ENCODE measurements around the gene ATP10A.
"Not testable (repeated sequence)": the region's sequence is repeated elsewhere in the genome, so short reads cannot be mapped to it uniquely, and the experiment has no call there.

Gene ATP10A

DNA sequence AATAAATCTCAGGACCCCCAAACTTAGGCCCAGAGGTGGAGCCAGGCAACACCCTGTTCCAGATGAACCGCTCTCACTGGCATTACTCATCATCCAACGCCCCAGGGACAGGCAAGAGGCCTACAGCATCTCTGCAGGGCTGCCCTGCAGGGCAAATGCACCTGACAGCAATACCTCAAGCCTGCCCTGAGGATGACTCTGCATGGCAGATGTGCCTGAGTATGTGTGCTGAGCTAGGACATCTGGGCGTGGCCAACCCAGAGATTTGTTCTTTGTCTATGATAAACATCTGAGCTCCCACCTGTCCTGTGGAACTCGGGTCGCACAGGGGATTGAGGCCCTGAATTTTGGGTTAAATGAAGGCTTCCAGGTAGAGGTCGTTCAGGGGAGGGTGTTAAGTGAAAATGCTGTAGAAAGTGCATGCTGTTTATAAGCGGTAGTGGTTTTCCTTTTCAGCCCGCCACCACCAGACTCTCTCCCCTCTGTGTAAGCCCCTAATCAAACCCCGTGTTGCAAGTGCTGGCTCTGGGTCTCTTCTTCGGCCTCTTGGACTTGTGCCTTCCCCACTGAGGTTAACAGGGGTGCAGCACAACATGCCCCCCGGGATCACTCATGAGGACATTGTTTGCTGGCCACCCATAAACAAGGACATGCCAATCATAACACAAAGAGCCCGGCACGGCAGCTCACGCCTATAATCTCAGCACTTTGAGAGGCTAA lies 92.3 kb downstream of the ATP10A start:
- DNase-seq: no peak

DNA sequence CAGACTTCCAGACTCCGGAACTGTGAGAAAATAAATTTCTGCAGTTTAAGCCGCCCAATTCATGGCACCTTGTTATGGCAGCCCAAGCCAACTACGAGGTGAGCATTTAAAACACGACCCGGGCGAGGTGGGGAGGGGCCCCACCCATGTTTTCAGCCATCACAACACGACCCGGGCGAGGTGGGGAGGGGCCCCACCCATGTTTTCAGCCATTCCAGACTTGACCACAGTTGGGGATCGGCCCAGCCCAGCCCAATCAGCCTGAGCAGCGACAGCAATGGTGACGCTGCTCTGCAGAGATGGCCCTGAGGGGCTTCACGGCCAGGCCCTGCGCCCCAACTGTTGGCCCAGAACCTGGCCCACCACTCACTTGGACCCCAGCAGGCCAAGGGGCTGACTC lies 93.1 kb downstream of the ATP10A start:
- no peak for DNase-seq

DNA sequence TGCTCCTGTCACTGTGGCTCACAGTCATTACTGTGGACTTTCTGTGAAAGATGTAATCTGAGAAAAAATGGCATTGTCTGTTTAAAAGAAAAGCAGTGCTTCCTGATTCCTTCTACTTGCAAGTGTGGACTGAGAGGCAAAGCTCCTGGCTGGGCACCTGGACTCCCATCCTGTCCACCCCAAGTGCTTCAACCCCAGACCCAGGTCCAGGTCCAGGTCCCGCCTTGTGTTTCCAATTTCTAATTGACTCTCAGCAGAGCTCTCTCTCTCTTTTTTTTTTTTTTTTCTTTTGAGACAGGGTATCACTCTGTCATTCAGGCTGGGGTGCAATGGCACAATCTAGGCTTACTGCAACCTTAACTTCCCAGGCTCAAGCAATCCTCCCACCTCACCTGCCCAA lies 94.9 kb downstream of the ATP10A start:
- no peak for DNase-seq

DNA sequence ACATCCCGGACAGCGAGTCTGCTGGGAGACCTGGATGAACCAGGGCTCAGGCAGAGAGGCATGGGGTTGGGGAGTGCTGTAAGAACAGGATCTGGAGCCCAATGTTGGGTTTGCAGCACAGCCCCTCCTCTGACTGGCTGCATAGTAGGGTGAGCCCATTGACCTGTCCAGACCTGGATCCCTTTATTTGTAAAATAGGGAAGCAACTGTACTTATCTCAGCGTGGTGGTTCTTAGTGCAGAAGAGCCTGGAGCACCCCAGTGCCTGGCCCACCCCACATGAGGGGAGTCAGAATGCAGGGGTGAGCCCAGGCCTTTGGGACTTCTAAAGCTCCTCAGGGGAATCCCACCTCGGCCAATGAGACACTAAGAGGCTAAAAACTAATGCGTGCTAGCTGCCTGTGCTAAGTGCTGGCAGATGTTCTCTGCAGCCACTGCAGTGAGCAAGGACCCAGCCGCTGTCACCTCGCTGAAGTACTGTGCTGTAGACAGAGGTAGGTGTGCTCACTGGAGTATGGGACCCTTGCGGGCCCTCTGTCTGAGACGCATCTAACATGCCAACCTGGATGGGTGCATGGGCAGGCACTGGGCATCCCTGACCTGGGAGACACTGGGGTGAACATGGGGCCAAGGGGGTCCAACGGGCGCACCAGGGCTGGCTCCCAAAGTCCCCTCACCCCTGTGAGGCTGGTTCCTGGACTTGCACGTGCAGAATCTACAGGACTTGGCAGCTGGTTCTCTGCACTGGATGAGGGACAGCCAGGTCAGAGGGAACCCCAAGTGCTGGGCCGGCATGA lies 95.6 kb downstream of the ATP10A start:
- no peak for DNase-seq

DNA sequence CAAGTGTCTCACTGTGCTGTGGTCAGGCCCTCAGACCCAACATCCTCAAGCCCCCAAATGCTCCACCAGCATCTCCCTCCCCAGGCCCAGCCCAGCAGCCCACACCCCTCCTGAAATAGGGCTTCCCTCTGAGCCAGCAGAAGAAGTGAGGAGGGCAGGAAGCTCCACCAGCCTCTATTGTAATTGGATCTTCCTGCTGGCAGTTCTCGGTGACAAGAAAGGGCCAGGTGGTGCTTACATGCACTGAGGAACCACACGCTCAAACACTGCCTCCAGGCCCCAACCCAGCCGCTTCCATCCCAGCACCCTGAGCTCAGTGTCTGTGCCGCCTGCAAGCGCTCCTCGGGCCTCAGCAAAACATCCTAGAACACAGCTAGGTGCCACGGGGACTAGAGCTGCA lies 96.7 kb downstream of the ATP10A start:
- DNase-seq: no peak

DNA sequence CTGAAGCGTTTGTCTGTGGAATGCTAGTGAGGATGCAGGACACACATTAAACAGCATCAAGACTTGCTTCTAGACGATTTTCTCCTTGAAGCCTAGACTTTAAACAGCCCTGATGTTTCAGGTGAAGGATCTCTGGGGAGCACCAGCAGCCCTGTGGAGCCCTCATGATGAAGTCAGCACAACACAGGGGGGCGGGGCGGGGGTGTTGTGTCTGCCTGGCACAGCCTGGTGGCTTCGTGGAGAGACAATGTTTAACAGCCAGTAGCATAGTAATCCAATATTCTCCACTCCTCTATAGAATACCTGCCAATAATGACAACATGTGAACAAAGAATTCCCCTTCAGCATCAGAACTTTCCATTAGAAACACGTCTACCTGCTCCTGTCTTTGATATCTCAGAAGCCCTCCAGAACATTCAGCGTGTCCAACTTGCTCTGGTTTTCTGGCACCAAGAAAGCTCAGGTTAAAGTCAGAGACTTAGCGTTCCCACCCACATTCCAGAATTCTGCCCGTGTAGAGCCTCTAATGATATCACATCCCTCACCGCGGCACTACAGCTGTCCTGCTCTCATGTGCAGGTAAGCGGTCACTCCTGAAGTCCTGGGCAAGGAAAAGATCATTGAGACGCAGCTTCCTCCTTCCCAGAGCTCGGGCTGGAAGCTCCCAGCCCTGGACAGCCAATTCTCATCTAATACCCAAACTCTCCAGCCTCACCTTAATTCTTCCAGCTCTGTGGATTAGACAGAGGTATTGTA lies 98.0 kb downstream of the ATP10A start:
- no peak for DNase-seq

DNA sequence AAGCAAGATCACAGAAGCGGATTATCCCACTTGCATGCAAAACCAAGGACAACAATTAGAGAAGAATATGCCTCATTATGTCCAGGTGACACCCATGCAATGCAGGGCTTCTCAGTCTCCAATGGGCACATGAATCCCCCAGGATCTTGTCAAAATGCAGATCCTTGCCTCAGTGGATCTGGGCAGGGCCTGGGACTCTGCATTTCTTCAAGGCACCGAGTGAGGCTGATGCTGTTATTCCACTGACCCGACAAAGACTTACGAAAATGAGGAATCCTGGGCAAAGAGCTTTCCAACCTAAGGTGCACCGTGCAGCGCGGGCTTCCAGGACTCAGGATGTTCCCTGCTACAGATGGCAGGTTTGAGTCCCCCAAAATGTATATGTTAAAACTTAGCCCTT lies 99.2 kb downstream of the ATP10A start:
- no peak for DNase-seq

DNA sequence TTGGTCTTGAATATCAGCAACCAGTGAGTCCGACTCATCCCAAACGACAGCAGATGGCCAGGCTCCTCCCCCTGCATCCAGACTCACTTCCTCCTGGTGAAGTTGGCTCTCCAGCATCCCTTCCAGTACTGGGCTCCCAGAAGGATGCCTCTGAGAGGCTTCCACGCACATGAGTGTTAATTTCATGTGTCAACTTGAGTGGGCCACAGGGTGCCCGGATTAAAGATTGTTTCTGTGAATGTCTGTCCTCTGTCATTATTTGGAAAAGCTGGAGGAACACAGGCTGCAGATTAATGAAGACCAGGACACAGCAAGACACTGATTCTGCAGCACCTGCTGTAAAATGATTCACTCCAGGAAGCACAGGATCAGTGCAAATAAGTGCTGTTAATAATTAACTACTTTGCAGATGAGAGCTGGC lies 99.8 kb downstream of the ATP10A start:
- no peak for DNase-seq

DNA sequence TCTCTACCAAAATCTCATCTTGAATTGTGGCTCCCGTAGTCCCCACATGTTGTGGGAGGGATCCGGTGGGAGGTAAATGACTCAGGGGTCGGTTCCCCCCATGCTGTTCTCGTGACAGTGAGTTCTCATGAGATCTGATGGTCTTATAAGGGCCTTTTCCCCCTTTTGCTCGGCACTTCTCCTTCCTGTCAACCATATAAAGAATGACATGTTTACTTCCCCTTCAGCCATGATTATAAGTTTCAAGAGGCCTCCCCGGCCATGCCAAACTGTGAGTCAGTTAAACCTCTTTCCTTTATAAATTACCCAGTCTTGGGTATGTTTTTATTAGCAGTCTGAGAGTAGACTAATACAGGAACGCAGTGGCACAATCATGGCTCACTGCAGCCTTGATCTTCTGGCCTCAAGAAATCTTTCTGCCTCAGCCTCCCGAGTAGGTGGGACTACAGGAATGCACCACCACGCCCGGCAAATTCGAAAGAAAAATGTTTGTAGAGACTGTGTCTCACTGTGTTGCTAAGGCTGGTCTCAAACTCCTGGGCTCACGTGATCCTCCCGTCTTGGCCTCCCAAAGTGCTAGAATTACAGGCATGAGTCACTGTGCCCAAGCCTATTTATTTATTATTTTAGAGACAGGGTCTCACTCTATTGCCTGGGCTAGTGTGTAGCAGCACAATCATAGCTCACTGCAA lies 101.0 kb downstream of the ATP10A start:
- no peak for DNase-seq

DNA sequence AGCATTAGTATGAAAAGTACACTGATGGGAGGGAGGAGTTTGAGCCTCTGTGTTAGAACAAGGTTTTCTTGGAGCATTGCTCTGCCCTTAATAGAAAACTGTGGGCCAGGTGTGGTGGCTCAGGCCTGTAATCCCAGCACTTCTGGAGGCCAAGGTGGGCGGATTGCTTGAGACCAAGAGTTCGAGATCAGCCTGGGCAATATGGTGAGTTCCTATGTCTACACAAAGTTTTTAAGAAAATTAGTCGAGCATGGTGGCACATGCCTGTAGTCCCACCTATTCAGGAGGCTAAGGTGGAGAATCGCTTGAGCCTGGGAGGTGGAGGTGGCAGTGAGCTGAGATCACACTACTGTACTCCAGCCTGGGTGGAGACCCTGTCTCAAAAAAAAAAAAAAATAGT lies 103.7 kb downstream of the ATP10A start:
- no peak for DNase-seq

DNA sequence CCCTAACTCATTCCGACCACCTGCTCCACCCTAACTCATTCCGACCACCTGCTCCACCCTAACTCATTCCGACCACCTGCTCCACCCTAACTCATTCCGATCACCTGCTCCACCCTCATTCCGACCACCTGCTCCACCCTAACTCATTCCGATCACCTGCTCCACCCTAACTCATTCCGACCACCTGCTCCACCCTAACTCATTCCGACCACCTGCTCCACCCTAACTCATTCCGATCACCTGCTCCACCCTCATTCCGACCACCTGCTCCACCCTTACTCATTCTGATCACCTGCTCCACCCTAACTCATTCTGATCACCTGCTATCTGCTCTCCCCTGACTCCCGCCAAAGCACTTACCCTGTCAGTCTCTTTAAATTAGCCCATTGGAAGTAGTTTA lies 104.5 kb downstream of the ATP10A start:
- DNase-seq: not testable (repeated sequence)

DNA sequence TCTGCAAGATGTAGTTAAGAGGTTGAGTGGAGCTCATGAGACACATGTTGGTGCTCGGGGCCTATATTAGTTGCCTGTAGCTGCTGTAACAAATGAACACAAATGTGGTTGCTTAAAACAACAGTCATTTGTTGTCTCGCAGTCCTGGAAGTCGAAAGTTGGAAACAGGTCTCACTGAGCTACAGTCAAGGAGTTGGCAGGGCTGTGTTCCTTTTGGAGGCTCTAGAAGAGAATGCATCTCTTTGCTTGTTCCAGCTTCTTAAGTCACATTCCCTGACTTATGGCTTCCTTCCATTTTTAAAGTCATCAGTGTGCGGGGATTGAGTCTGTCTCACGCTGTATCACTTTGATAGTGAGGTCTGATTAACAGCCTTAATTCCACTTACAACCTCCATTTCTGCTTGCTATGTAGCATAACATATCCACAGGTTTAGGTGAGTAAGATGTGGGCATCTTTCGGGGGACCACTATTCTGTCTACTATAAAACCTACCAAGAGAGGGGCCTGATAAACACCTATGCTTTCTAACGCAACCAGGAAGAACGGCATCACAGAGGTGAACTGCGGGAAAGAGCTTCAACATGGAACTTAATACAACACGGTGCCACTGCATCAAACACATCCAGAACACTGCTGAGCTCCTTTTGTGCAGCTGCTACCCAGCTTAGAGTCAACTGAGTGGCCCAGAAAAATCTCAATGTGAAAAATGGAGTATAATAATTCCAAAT lies 119.4 kb downstream of the ATP10A start:
- no peak for DNase-seq

DNA sequence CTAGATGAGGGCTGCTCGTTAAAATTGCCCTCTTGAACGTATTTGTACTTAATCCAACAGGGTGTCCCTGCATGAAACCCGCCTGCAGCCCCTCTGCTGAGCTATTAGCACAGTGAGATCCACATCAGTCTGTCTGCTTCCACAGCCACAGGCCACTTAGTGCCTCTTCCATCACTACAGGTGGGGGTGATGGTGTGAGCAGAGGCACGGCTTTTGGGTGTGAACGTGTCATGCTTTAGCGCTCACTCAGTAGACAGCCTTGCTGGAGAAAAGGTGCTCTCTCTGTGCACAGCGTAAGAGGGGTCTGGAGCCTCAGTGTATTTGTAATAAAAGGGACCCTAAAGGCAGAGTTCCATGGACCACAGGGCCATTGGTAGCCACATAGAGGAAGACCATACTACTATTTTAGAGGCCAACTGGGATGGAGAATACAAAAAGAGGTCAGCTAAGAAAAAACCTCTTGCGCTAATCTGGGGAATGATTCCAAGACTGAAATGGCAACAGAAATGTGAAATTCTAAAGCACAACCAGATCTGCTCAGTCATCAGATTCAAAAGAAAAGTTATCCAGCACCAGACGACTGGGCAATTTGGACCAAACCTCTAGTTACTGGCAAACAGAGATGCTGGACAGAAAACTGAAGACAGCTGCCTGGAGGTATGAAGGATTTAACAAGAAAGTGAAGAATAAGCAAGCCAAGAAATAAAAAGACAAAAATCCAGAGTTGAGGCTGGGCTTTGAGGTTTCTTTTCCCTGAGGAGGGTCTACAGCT lies 120.2 kb downstream of the ATP10A start:
- no peak for DNase-seq

DNA sequence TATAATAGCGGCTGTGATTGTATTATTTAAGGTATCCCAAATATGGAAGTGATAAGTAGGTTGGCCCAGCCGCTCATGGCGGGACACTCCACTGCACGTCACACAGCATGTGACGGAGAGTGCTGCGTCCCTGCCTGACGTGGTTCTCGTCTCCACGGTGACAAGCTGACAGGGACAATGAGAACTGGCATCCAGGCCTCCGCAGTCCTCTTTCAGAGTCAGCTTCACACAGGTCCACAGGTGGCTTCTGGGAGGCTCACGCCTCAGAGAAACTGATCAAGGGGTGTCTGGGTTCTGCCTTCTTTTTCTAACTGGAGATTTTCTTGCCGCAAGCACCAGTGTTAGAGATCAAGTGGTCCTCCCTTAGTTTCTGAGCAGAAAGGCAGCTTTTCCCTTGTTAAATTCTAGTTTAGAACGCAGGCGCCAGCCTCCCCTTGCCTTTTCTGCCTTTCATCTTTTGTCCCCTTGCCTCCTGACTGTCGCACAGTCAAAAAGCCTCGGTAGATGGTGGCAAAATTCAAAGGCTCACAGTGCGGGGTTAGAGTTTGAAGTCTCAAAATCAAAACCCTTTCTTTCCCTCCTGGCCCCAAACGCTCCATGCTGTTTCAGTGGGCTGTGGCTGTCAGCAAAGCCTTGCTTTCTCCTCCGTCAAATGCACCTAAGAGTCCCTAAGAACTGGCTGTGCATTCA lies 120.9 kb downstream of the ATP10A start:
- no peak for DNase-seq

DNA sequence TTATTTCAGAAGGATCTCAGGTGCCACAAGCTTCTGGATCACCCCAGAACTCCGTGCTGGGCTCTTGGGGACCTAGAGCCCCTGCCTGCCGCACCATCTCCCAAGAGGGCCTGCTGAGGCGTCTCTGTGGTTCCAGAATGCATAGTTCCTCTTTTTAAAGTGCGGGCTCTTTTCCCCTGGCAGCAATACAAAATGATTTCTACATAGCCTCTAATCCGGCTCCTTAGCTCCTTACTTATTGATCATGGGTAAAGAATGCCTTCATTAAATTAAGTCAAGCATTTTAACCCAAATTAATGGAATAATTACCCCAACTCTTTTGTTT lies 121.9 kb downstream of the ATP10A start:
- no peak for DNase-seq

DNA sequence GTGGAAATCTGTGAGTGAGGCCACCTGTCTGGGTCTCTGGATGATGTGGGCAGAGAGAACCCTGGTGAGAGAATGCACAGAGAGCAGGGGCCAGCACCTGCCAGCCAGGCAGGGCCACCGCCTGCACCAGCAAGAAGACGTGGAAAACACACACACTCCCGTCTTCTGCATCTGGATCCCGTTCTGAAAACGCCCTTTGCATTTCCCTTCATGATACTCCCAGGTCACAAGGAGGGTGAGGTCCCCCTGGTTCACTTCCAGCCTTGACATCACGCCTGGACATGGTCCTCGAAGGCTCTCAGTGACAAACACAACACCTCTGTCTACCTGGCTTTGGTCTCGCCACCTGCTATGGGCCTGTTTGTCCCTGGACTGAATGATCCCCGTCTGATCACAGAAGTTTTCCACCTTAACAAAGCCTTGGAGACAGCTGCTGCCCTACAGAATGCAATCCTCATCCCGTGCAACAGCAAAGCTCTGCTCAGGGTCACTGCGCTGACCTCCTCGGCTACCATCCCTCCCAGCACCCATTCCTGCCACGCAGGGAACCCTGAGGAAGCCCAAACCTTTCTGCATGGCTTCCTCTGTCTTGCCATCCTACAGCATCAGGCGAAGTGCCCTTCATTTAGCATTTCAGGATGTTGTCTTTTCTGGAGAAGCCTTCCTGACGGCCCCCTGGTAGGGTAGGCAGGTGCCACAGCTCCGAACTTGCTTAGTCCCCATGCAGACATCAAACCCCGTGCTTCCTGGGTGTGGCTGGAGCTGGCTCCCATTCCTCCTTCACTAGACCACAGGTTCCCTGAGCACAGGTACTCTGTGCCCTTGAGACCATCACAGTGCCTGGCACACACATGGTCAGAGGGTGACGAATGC lies 122.5 kb downstream of the ATP10A start:
- DNase-seq: no peak

DNA sequence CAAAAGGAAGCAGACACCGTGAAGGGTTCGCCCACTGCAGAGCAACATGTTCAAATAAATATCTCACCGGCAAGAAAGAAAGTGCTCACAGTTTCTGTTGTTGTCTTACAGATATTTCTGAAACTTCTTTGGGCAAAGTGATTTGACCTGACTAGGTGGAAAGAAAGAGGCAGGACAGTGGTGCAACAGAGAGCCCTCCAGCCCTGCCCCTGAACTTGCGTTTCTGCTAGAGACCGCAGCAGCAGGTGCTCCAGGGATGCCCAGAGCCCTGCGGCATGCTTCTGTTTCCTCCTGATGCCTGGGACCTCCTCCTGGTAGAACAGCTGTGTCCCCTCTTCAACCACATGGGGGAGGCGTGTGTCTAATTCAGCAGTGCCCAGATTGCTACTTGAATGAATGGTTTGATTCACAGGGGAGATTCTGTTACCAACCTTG lies 123.4 kb downstream of the ATP10A start:
- no peak for DNase-seq

DNA sequence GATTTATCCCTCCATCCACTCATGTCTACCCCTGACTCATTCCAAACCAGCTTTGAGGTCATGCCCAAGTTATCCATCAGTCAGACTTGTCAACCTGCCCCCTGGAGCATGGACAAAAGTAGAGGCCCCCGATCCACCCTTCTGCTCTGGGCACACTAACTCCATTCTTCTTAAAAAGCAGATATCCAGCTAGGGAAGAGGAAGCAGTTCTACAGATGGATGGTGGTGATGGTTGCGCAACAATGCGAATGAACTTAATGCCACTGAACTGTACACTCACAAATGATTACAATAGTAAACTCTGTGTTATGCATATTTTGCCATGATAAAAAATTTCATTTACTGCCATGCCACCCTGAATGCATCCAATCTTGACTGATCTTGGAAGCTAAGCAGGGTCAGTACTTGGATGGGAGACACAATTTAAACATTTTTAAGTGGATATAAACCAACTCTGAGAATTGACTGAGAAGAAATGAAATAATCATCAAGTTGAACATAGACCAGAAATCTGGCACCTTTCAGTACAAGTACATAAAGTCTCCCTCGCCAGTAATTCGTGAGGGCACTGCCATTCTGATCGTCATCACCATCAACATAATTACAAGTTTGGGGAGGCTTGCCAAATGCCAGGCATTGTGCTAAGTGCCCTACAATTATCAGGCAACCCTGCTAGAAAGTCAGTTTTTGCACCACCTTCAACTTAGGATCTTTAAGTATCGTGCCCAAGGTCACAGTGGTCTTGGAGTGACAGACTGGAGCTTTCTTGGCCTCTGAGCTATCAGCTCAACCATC lies 124.8 kb downstream of the ATP10A start:
- no peak for DNase-seq

DNA sequence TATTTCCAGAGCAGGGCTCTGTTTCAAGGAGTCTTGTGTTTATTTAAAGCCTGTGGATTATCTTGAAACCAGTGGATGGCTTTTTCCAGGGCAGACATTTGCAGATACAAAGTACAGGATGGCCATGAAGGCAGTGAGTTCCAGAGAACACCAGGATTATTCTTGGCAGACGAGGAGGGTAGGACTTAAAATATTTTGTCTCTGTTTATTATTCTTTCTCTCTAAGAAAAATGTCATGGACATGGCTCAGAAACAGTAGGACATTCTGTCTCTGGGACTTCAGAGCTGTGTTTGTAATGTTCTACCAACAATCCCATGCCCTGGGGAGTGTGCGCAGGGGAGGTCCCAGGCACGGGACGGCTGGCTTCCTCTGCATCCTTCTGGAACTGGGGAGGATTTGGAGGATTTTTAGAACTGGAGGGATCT lies 125.9 kb downstream of the ATP10A start:
- DNase-seq: no peak
